Keratinocyte (primary cell): ENCODE measurements around the gene FMN1. TPM values are rescaled to one million over a fixed set of nuclear protein-coding genes. Genes with fewer than 3 reads are reported as not detected.

Experiments
- DNase-seq: peaks from one replicate; pipeline ENCODE4 v3.0.0-alpha.2; 2011; ENCODE audit warnings: low read depth, missing footprints, low spot score
- FAIRE-seq: peaks from 2 replicates; lab custom pipeline; 2011; peaks lifted over from hg19 to GRCh38; lab: Jason Lieb, UNC
- H2AFZ ChIP-seq: 2 replicates; pipeline ENCODE4 v1.6.0; 2012; ENCODE audit warnings: low read length, control low read depth, inconsistent platforms; ENCODE audit not compliant: control insufficient read depth
- H3K27ac ChIP-seq: 2 replicates; pipeline ENCODE4 v1.5.1; 2011; ENCODE audit warnings: low read length; ENCODE audit not compliant: control insufficient read depth, insufficient read depth
- H3K27me3 ChIP-seq: 3 replicates; pipeline ENCODE4 v1.6.0; 2011; ENCODE audit warnings: low read length; ENCODE audit not compliant: control insufficient read depth, insufficient read depth; ENCODE audit errors: extremely low read depth
- H3K36me3 ChIP-seq, 2 experiments: 2 replicates in 1 of 2; 3 replicates in 1 of 2; pipeline ENCODE4 v1.5.1; 2011; ENCODE audit warnings: low read length in 2 of 2, mild to moderate bottlenecking in 1 of 2; ENCODE audit not compliant: control insufficient read depth in 2 of 2, insufficient read depth in 2 of 2; ENCODE audit errors: extremely low read depth in 1 of 2
- H3K4me1 ChIP-seq: 3 replicates; pipeline ENCODE4 v1.5.1; 2011; ENCODE audit warnings: low read length; ENCODE audit not compliant: control insufficient read depth, insufficient read depth; ENCODE audit errors: extremely low read depth
- H3K4me2 ChIP-seq: 3 replicates; pipeline ENCODE4 v1.6.0; 2011; ENCODE audit warnings: low read depth, low read length; ENCODE audit not compliant: control insufficient read depth, insufficient read depth; ENCODE audit errors: extremely low read depth
- H3K4me3 ChIP-seq, 3 experiments: fragments of 200-600 bp in 1 of 3; sonication (generic) in 1 of 3; 2 replicates in 2 of 3; 3 replicates in 1 of 3; pipeline ENCODE4 v1.5.1; 2011 to 2016; ENCODE audit warnings: low read length in 3 of 3, mild to moderate bottlenecking in 3 of 3, control low read depth in 2 of 3, inconsistent platforms in 1 of 3, low read depth in 1 of 3, mixed read lengths in 1 of 3, mixed run types in 1 of 3, moderate library complexity in 1 of 3; ENCODE audit not compliant: control insufficient read depth in 2 of 3, insufficient read depth in 2 of 3; ENCODE audit errors: extremely low read depth in 1 of 3
- H3K79me2 ChIP-seq: 2 replicates; pipeline ENCODE4 v1.6.0; 2012; ENCODE audit warnings: low read length; ENCODE audit not compliant: control insufficient read depth, insufficient read depth
- H3K9ac ChIP-seq: 3 replicates; pipeline ENCODE4 v1.6.0; 2011; ENCODE audit warnings: low read length; ENCODE audit not compliant: control insufficient read depth, insufficient read depth; ENCODE audit errors: extremely low read depth
- H3K9me1 ChIP-seq: 3 replicates; pipeline ENCODE4 v1.6.0; 2011; ENCODE audit warnings: low read length; ENCODE audit not compliant: control insufficient read depth, insufficient read depth; ENCODE audit errors: extremely low read depth
- H3K9me3 ChIP-seq: 2 replicates; pipeline ENCODE4 v1.5.1; 2012; ENCODE audit warnings: low read depth, low read length; ENCODE audit not compliant: control insufficient read depth
- H4K20me1 ChIP-seq: 3 replicates; pipeline ENCODE4 v1.6.0; 2011; ENCODE audit warnings: low read length; ENCODE audit not compliant: control insufficient read depth, insufficient read depth; ENCODE audit errors: extremely low read depth
- CTCF ChIP-seq, 3 experiments: IDR thresholded peaks in 1 of 3; conservative IDR thresholded peaks in 1 of 3; optimal IDR thresholded peaks in 1 of 3; 2 replicates in 2 of 3; 3 replicates in 1 of 3; pipeline versions ENCODE3 to v1.5.1; 2011; ENCODE audit warnings: low read length in 3 of 3, mild to moderate bottlenecking in 3 of 3, moderate library complexity in 2 of 3, control low read depth in 1 of 3, inconsistent platforms in 1 of 3; ENCODE audit not compliant: insufficient read depth in 2 of 3; ENCODE audit errors: extremely low read depth in 1 of 3
- EZH2 ChIP-seq: IDR thresholded peaks from one replicate; pipeline ENCODE4 v1.6.1; 2012; ENCODE audit warnings: inconsistent platforms, mild to moderate bottlenecking, low read length, moderate library complexity
- dilution Hi-C: fragments of 300-500 bp; cut with MboI; formaldehyde crosslinking; loops from one replicate; pipeline ENCODE4 v1.7.0; 2020; ENCODE audit warnings: low sequenced_read_pairs; ENCODE audit not compliant: extremely low pct_ligation_motif_present
- polyA plus RNA-seq, 5 experiments: library from polyadenylated mRNA; depleted of rRNA in 3 of 5; stranded (reverse) in 3 of 5; stranded (forward) in 1 of 5; unstranded in 1 of 5; fragments of >200 nt; gene quantifications; 1 replicate in 1 of 5; 2 replicates in 3 of 5; 3 replicates in 1 of 5; pipeline versions ENCODE4 v1.2.1 to v1.2.3, GENCODE V29; 2011 to 2012; ENCODE audit warnings: missing spikeins in 2 of 5, low read depth in 1 of 5, low replicate concordance in 1 of 5

FMN1 gene
- polyA plus RNA-seq, 1 donor (not counting 4 experiments of a cell fraction or from before 2014, with no cell fraction given): 0.71 TPM

GRCh38 chr15:33126559-33127290 is 67.8 kb downstream of the FMN1 start:
- FAIRE-seq: peak; percentile 99

GRCh38 chr15:33125894-33126537 is 68.5 kb downstream of the FMN1 start:
- Histone ChIP-seq H3K4me2 (no peak overlapping the region), H2AFZ (peak overlapping the region; percentile 42), H3K9me3 (no peaks in the 10 kb centered on the region), H3K79me2 (no peaks in the 10 kb centered on the region), H4K20me1 (no peaks in the 10 kb centered on the region), H3K27me3 (no peaks in the 10 kb centered on the region), H3K36me3 (no peaks in the 10 kb centered on the region), H3K9ac (no peak overlapping the region), H3K4me1 (peaks cover 14% of the 10 kb centered on the region), H3K9me1 (no peaks in the 10 kb centered on the region), H3K4me3 (no peak overlapping the region), H3K27ac (no peak overlapping the region)
- TF ChIP-seq EZH2 (no peak), CTCF (optimal IDR thresholded peaks at IDR 0.05 in 1 of 3, IDR thresholded peaks at IDR 0.05 in 1 of 3, conservative IDR thresholded peaks at IDR 0.05 in 1 of 3; ENCODE audit: extremely low read depth in 1 of 3, insufficient read depth in 2 of 3, low read length in 3 of 3) (no peak)
- dilution Hi-C loops: no loop called here
- FAIRE-seq (peak; percentile 57), DNase-seq (no peak)

More at GRCh38 chr15:33126559-33127290, 67.8 kb downstream of the FMN1 start:
- Histone ChIP-seq H3K9me1 (no peaks in the 10 kb centered on the region), H4K20me1 (no peaks in the 10 kb centered on the region), H3K4me3 (peak overlapping the region in 2 of 3 experiments; percentile 12 to 24), H3K4me2 (peak overlapping the region; percentile 80), H3K27ac (peak overlapping the region; percentile 27), H3K27me3 (no peaks in the 10 kb centered on the region), H2AFZ (peak overlapping the region; percentile 88), H3K9me3 (no peaks in the 10 kb centered on the region), H3K4me1 (peaks cover 20% of the 10 kb centered on the region), H3K79me2 (no peaks in the 10 kb centered on the region), H3K36me3 (no peaks in the 10 kb centered on the region), H3K9ac (no peak overlapping the region)
- no peak for TF ChIP-seq EZH2
- no peak for TF ChIP-seq CTCF (optimal IDR thresholded peaks at IDR 0.05 in 1 of 3, IDR thresholded peaks at IDR 0.05 in 1 of 3, conservative IDR thresholded peaks at IDR 0.05 in 1 of 3; ENCODE audit: extremely low read depth in 1 of 3, insufficient read depth in 2 of 3, low read length in 3 of 3)
- dilution Hi-C loops: no loop called here
- DNase-seq: peak; percentile 73
